B cell (primary cell): Measurements from ENCODE around the gene CDC20B.

ENCODE experiments used
- CTCF ChIP-seq: fragments of 200-600 bp; IDR thresholded peaks from one replicate; pipeline ENCODE4 v1.8.0; 2022; ENCODE audit warnings: antibody characterized with exemption, mild to moderate bottlenecking
- EZH2 ChIP-seq: IDR thresholded peaks from 2 replicates; pipeline ENCODE4 v1.6.1; 2012; ENCODE audit warnings: borderline replicate concordance, low read depth, mild to moderate bottlenecking, moderate library complexity, low read length; ENCODE audit not compliant: insufficient read depth, poor library complexity, severe bottlenecking

DNA sequence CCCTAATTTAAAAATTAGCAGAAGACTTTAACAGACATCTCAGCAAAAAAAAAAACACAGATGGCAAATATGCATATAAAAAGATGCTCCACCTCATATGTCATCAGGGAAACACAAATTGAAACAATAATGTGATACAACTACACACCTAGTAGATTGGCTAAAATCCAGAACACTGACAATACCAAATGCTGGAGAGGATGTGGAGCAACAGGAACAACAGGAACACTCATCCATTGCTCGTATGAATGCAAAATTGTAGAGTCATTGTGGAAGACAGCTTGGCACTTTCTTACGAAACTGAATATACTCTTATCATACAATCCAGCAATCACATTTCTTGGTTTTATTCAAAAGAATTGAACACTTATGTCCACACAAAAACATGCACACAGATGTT, 32.0 kb upstream of the CDC20B start:
- no peak for TF ChIP-seq CTCF
- TF ChIP-seq EZH2, result no peak
